HCT116 (cell line): ENCODE results near the gene TCEA3. TPM values are rescaled to one million over a fixed set of nuclear protein-coding genes. Genes with fewer than 3 reads are reported as not detected.
A peak's percentile ranks its signal among the peaks of the same experiment; 100 is the strongest.

ENCODE experiments used
- ATAC-seq: fragments of 200-7000 bp; cut with Tn5 transposase; 2 replicates; pipeline ENCODE4 v1.9.1; 2020; ENCODE audit warnings: mild to moderate bottlenecking, moderate library complexity
- BruUV-seq: library from RNA; stranded (reverse); fragments of 400-500 nt; replicated peaks from 2 replicates; lab custom pipeline; 2021; lab: Mats Ljungman, UMichigan
- CTCF ChIA-PET: fragments of 300-600 bp; sonication (Branson Sonifier 250); formaldehyde crosslinking; loops from one replicate; lab custom pipeline; 2021; ENCODE audit warnings: antibody characterized with exemption; lab: Charles Lee
- POLR2A ChIA-PET: fragments of 300-600, 350-600 bp; sonication (Branson Sonifier 250); formaldehyde crosslinking; loops from one replicate; lab custom pipeline; 2021; ENCODE audit warnings: antibody characterized with exemption; lab: Charles Lee
- RAD21 ChIA-PET, 2 experiments: fragments of 300-600 bp; sonication (Branson Sonifier 250); formaldehyde crosslinking; loops; one replicate each; lab custom pipeline; 2023; ENCODE audit warnings: low total read pairs in 2 of 2; ENCODE audit not compliant: uncharacterized antibody in 2 of 2, unreplicated experiment in 2 of 2, low non-redundant PET in 1 of 2; lab: Charles Lee
- DNase-seq: peaks from one replicate; pipeline ENCODE4 v3.0.0-alpha.2; 2010; ENCODE audit warnings: low read depth, low spot score
- H2AFZ ChIP-seq: fragments of 200-600 bp; shearing (Covaris generic), sonication (generic); 2 replicates; pipeline ENCODE4 v1.6.1; 2017; ENCODE audit warnings: low read depth, mixed run types, mixed read lengths, antibody characterized with exemption, low read length; ENCODE audit not compliant: poor library complexity, severe bottlenecking
- H3K27ac ChIP-seq: 2 replicates; pipeline ENCODE4 v1.5.1; 2012; ENCODE audit warnings: low read depth, low read length
- H3K27me3 ChIP-seq: fragments of 200-600 bp; sonication (generic); 2 replicates; pipeline ENCODE4 v1.6.1; 2016; ENCODE audit warnings: mixed run types, low read length, mixed read lengths; ENCODE audit not compliant: insufficient read depth
- H3K36me3 ChIP-seq, 2 experiments: fragments of 200-500 bp in 1 of 2; fragments of 200-600 bp in 1 of 2; sonication (Bioruptor generic) in 1 of 2; sonication (generic) in 1 of 2; 2 replicates each; pipeline versions ENCODE4 v1.5.1 to v1.6.1; 2014 to 2016; ENCODE audit warnings: low read length in 2 of 2, inconsistent platforms in 1 of 2, mixed read lengths in 1 of 2, mixed run types in 1 of 2; ENCODE audit not compliant: insufficient read depth in 2 of 2, control insufficient read depth in 1 of 2
- H3K4me1 ChIP-seq, 2 experiments: fragments of 200-600 bp in 1 of 2; sonication (generic) in 1 of 2; 2 replicates each; pipeline versions ENCODE4 v1.5.1 to v1.6.1; 2012 to 2017; ENCODE audit warnings: low read length in 2 of 2, inconsistent platforms in 1 of 2, mild to moderate bottlenecking in 1 of 2, mixed read lengths in 1 of 2, mixed run types in 1 of 2, moderate library complexity in 1 of 2; ENCODE audit not compliant: insufficient read depth in 2 of 2, control insufficient read depth in 1 of 2
- H3K4me2 ChIP-seq: fragments of 200-600 bp; sonication (generic); 2 replicates; pipeline ENCODE4 v1.6.1; 2017; ENCODE audit warnings: mixed run types, low read length, mixed read lengths
- H3K4me3 ChIP-seq, 2 experiments: fragments of 200-600 bp in 1 of 2; sonication (generic) in 1 of 2; replicated peaks in 1 of 2; 2 replicates each; pipeline ENCODE4 v1.5.1; 2011 to 2016; ENCODE audit warnings: low read length in 2 of 2, control low read depth in 1 of 2, low read depth in 1 of 2, mild to moderate bottlenecking in 1 of 2, mixed read lengths in 1 of 2, mixed run types in 1 of 2
- H3K79me2 ChIP-seq: fragments of 200-600 bp; sonication (generic); 2 replicates; pipeline ENCODE4 v1.6.1; 2017; ENCODE audit warnings: mild to moderate bottlenecking, mixed run types, low read length, moderate library complexity, mixed read lengths; ENCODE audit not compliant: insufficient read depth
- H3K9ac ChIP-seq: fragments of 200-600 bp; sonication (generic); 2 replicates; pipeline ENCODE4 v1.6.1; 2016; ENCODE audit warnings: low read length, mixed read lengths
- H3K9me2 ChIP-seq: fragments of 200-600 bp; sonication (generic), shearing (Covaris generic); 2 replicates; pipeline ENCODE4 v1.6.1; 2017; ENCODE audit warnings: mixed run types, mild to moderate bottlenecking, moderate library complexity; ENCODE audit not compliant: insufficient read depth
- H3K9me3 ChIP-seq, 2 experiments: fragments of 200-500 bp in 1 of 2; fragments of 200-600 bp in 1 of 2; sonication (Bioruptor generic) in 1 of 2; sonication (generic) in 1 of 2; 2 replicates each; pipeline ENCODE4 v1.6.1; 2014 to 2017; ENCODE audit warnings: low read length in 2 of 2, mixed read lengths in 2 of 2, inconsistent platforms in 1 of 2, low read depth in 1 of 2, mild to moderate bottlenecking in 1 of 2, mixed run types in 1 of 2, moderate library complexity in 1 of 2; ENCODE audit not compliant: control insufficient read depth in 1 of 2, insufficient read depth in 1 of 2
- H4K20me1 ChIP-seq: fragments of 200-600 bp; sonication (generic), shearing (Covaris generic); 2 replicates; pipeline ENCODE4 v1.6.1; 2017; ENCODE audit warnings: mixed run types, mild to moderate bottlenecking, moderate library complexity; ENCODE audit not compliant: insufficient read depth
- EGR1 ChIP-seq: IDR thresholded peaks from 2 replicates; pipeline ENCODE4 v1.6.1; 2012; ENCODE audit warnings: low read depth
- ELF1 ChIP-seq: IDR thresholded peaks from 2 replicates; pipeline ENCODE4 v1.6.1; 2012; ENCODE audit warnings: low read depth, borderline replicate concordance
- EZH2 ChIP-seq: fragments of 200-600 bp; sonication (generic); IDR thresholded peaks from 2 replicates; pipeline ENCODE4 v1.6.1; 2017; ENCODE audit warnings: antibody characterized with exemption, mixed run types
- FOSL1 ChIP-seq: IDR thresholded peaks from 2 replicates; pipeline ENCODE4 v1.6.1; 2012; ENCODE audit warnings: low read depth
- MAX ChIP-seq: IDR thresholded peaks from 2 replicates; pipeline ENCODE4 v1.6.1; 2012
- POLR2AphosphoS5 ChIP-seq: IDR thresholded peaks from 2 replicates; pipeline ENCODE4 v1.6.1; 2011; ENCODE audit warnings: mild to moderate bottlenecking, low read depth, low read length, moderate library complexity
- RAD21 ChIP-seq: IDR thresholded peaks from 2 replicates; pipeline ENCODE4 v1.6.1; 2012; ENCODE audit warnings: low read depth, mild to moderate bottlenecking
- SP1 ChIP-seq: IDR thresholded peaks from 2 replicates; pipeline ENCODE4 v1.6.1; 2012; ENCODE audit warnings: low read depth
- YY1 ChIP-seq: IDR thresholded peaks from 2 replicates; pipeline ENCODE4 v1.6.1; 2011; ENCODE audit warnings: low read length, low read depth, moderate library complexity, mild to moderate bottlenecking; ENCODE audit not compliant: insufficient replicate concordance; ENCODE audit errors: extremely low read depth
- ZFX ChIP-seq: fragments of 450-650 bp; IDR thresholded peaks from 2 replicates; pipeline ENCODE4 v1.6.1; 2017
- ZNF274 ChIP-seq: fragments of 200-500 bp; sonication (Bioruptor generic); IDR thresholded peaks from 2 replicates; pipeline ENCODE4 v1.6.1; 2014; ENCODE audit warnings: mild to moderate bottlenecking, low read depth, low read length, inconsistent platforms
- intact Hi-C: fragments of 100-400 bp; cut with micrococcal nuclease; formaldehyde crosslinking; loops from 2 replicates; pipeline ENCODE4 v1.10.0; 2022
- total RNA-seq: library from RNA; stranded (reverse); gene quantifications from one replicate; pipeline ENCODE4 v1.2.1, GENCODE V29; 2021; ENCODE audit not compliant: unreplicated experiment

TCEA3 gene
- total RNA-seq, 1 experiment from 2014 or later: 3.7 TPM

- no peak for TF ChIP-seq ZNF274
Observed at GRCh38 chr1:23368562-23369334, 55.8 kb downstream of the TCEA3 start (continued).

- Histone ChIP-seq H3K27ac (peak overlapping the region; percentile 90), H3K9ac (peak overlapping the region; percentile 92), H2AFZ (peak overlapping the region; percentile 100)
- intact Hi-C loops: loop anchor here (2.0 kb wide), 1 partner anchor 37 kb away; no protein-coding TSS in a partner anchor
- TSS peak; percentile 50 for BruUV-seq
- TF ChIP-seq POLR2AphosphoS5 (peak; percentile 84), FOSL1 (no peak), MAX (0 out of 2 replicates have a peak, but pooled peaks have one; percentile 36), YY1 (peak; percentile 8), SP1 (peak; percentile 98), ZFX (peak; percentile 12), RAD21 (no peak), EZH2 (no peak), ELF1 (peak; percentile 90; the same call in 1 of the 2 replicates), EGR1 (peak; percentile 78; the same call in 1 of the 2 replicates)
- TF ChIP-seq, all 23 proteins: peak for 7
- H3K27me3 ChIP-seq: no peaks in the 10 kb centered on the region
- CTCF ChIA-PET: interaction anchor here (0.8 to 3.3 kb wide), 4 partner anchors 22 to 129 kb away, joined by 3 to 21 read pairs (median 6); partner anchors contain the start of gene HNRNPR
- H3K4me3 ChIP-seq: peak overlapping the region; percentile 65 to 69
- peaks cover 0 to 18% of the 10 kb centered on the region in 2 experiments; a peak in 3 of 4 replicates for H3K9me3 ChIP-seq
- H3K4me2 ChIP-seq: peak overlapping the region; percentile 100
- peaks cover 0 to 15% of the 10 kb centered on the region in 2 experiments; a peak in 2 of 4 replicates for H3K36me3 ChIP-seq
- ATAC-seq (peak; percentile 90), DNase-seq (peak; percentile 98)
- H3K4me1 ChIP-seq: peaks cover 23 to 33% of the 10 kb centered on the region in 2 experiments
- no peaks in the 10 kb centered on the region for H4K20me1 ChIP-seq
- RAD21 ChIA-PET: interaction anchor here (0.6 to 1.2 kb wide), 3 partner anchors 23 to 36 kb away, joined by 3 to 6 read pairs (median 5); partner anchors contain the start of gene HNRNPR (in 2 of the 2)
- peaks cover 16% of the 10 kb centered on the region for H3K79me2 ChIP-seq
- H3K9me2 ChIP-seq: no peaks in the 10 kb centered on the region
- POLR2A ChIA-PET: interaction anchor here (1.0 to 3.3 kb wide), 6 partner anchors 9 to 117 kb away, joined by 3 to 30 read pairs (median 6); partner anchors contain the start of gene HNRNPR
Observed at GRCh38 chr1:23367791-23368561, 56.6 kb downstream of the TCEA3 start.
